Renal cortex interstitium (tissue), 11 donors: ENCODE measurements around the gene MDK. TPM values are rescaled to one million over a fixed set of nuclear protein-coding genes. Genes with fewer than 3 reads are reported as not detected.
"Not testable (repeated sequence)": the region's sequence is repeated elsewhere in the genome, so short reads cannot be mapped to it uniquely, and the experiment has no call there.

Experiments used
- DNase-seq, 11 donors: peaks; one replicate each; pipeline ENCODE4 v3.0.0-alpha.2; 2013; ENCODE audit warnings: low read depth in 9 of 11, low spot score in 4 of 11; ENCODE audit errors: extremely low read depth in 1 of 11
- polyA plus RNA-seq, 3 donors: library from polyadenylated mRNA; unstranded; fragments of 120-200 nt; gene quantifications; one replicate each; pipeline ENCODE4 v1.2.1, GENCODE V29; 2013; ENCODE audit not compliant: insufficient read length in 3 of 3

MDK gene
- polyA plus RNA-seq, 3 donors: 660 to 1,040 (median 819) TPM

- no peak for DNase-seq
Observed at GRCh38 chr11:46360878-46361277, 20.6 kb upstream of the MDK start.

DNA sequence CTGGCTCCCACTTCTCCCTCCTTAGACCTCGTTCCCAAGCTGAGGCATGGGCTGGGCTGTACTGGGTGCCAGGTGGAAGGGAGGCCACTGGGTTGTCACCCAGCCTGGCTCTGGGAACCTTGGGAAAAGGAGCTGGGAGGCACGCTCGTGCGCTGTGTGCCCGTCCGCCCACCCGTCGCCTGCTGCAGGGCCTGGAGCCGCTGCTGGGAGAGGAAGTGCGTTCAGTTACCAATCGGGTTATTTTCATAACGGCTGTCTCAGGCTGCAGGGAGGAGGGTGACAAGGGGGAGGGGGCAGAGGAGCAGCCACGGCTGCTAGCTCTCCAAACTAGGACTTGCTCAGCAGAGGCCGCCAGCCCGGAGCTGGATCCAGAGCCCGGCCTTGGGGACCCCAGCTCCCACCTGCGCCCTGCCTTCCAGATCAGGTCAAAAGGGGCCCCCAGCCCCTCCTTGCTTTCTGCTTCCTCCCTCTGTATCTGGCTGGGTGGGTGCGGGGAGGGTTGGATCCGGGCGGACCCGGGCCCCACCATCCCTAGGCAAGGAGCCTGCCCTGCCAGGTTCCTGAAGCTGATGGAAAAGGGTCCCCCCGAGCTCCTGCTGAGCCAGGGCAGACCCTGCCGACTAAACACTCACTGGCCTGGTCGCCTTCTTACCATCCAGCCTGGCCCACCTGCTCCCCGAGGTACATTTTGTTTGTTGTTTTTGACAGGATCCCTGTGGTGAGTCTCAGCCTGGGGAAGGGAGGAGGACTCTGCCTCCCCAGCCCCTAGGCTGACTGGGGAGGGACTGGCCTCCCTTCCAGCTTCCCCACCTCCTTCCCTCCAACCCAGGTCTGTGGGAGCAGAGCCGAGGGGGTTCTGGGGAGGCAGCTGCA, 19.9 kb upstream of the MDK start:
- DNase-seq: peak in 2 of 11 donors; percentile 59 to 71

GRCh38 chr11:46362156-46363030, 19.1 kb upstream of the MDK start:
- DNase-seq: no peak

DNA sequence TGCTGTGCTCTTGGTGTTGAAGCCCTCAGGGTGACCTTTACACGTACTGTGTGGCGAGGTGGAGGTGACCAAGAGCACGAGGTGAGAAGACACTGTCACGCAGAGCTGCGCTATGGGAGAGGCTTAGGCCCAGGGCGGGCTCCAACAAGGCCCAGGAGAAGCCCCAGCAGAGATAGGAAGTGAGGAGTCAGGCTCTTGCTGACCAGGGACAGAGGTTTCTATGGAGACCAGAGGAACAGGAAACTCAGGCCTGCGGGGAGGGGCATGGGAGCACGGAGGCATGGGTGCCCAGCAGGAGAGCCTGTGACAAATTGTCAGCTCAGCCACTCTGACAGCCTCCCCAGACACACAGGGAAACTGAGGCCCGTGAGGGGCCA, 18.4 kb upstream of the MDK start:
- no peak for DNase-seq

GRCh38 chr11:46363455-46364005, 17.9 kb upstream of the MDK start:
- DNase-seq: no peak

DNA sequence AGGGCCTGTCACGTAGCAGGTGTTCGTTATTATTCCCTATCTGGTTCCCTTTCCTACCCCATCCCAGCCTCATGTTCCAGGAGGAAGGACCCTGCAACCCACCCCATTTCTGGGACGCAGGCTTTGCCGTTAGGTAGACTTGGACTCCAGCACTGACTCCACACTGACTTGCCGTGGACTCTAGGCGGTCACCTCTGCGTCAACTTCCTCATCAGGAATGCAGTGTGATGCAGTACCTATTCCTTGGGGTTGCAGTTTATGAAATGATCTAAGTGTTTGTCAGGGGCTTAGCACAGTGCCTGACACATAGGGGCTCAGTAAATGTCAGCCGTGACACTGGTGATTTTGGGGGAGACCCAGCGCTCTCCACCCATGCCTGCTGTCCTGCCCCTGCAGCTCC, 17.4 kb upstream of the MDK start:
- DNase-seq: no peak

- DNase-seq: no peak
Observed at GRCh38 chr11:46364791-46365190, 16.7 kb upstream of the MDK start.

GRCh38 chr11:46366260-46366659, 15.2 kb upstream of the MDK start:
- no peak for DNase-seq

DNA sequence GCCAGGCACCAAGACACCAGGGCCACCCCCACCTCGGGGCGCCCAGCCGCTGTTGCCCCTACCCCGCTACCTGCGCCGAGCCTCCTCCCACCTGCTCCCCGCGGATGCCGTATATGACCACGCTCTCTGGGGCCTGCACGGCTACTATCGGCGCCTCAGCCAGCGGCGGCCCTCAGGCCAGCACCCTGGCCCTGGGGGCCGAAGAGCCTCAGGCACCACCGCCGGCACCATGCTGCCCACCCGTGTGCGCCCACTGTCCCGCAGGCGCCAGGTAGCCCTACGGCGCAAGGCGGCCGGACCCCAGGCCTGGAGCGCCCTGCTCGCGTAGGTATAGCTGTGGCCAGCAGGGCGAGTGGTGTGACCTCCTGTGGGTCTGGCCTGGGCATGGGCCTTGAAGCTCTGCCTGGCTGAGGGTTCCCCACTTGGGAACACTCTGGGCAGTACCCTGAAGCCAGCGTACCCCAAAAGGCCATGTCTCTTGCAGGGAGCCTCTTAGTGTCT, 14.8 kb upstream of the MDK start:
- DNase-seq: no peak

DNA sequence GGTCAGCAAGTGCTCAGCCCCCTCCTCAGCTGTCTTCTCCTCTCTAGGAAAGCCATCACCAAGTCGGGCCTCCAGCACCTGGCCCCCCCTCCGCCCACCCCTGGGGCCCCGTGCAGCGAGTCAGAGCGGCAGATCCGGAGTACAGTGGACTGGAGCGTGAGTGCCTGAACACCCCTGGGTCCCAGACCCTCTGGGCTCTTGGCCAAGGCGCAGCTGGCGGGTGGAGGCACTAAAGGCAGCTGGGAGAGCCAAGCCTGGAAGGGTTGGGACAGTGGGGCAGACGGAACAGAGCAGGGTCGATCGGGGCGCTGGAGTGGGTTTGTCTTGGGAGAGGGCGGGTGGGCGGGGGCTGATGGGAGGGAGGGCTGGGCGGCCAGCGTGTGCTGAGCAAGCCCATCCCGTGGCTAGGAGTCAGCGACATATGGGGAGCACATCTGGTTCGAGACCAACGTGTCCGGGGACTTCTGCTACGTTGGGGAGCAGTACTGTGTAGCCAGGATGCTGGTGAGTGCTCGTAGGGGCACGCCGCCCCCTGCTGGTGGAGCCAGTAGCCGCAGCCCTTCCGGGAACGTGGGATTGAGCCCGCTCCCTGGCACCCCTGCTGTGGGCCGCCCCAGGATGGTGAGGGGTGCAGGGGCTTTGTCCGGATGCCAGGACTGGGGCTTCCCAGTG, 14.1 kb upstream of the MDK start:
- DNase-seq: no peak

DNA sequence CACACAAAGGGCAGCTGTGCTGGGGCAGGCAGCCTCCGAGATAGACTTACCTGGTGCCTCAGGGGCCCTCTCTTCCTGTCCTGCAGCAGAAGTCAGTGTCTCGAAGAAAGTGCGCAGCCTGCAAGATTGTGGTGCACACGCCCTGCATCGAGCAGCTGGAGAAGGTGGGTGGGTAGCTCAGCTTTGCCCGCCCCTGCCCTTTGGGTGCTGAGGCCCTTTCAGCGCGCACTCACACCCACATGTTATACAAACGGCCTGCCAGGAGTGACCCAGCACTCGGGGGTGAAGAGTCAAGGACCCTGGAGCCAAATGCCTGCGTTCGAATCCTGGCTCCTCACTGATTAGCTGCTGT, 13.6 kb upstream of the MDK start:
- no peak for DNase-seq

GRCh38 chr11:46369458-46370152, 11.9 kb upstream of the MDK start:
- peak in 3 of 11 donors; percentile 63 to 76 (median 75) for DNase-seq

DNA sequence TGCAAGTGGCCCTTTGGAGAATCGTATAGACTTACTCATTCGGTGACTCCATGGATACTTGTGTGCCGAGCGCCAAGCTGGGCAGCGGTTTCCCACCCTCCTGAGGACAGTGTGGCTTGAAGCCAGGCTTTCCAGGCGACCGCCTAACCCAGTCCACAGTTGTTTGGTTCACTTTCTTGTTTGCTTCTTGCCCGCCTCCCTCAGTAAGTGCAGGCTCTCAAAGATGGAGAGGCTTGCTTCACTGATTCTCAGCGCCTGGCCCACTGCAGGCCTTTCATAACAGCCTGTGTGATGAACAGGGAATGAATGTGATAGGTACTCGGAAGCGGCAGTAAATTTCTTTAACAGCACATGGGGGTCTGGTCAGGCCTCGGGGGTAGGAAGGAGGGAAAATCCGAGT, 11.2 kb upstream of the MDK start:
- DNase-seq: no peak

- not testable (repeated sequence) for DNase-seq
Observed at GRCh38 chr11:46371262-46371661, 10.2 kb upstream of the MDK start.

GRCh38 chr11:46372086-46372485, 9.4 kb upstream of the MDK start:
- DNase-seq: no peak

DNA sequence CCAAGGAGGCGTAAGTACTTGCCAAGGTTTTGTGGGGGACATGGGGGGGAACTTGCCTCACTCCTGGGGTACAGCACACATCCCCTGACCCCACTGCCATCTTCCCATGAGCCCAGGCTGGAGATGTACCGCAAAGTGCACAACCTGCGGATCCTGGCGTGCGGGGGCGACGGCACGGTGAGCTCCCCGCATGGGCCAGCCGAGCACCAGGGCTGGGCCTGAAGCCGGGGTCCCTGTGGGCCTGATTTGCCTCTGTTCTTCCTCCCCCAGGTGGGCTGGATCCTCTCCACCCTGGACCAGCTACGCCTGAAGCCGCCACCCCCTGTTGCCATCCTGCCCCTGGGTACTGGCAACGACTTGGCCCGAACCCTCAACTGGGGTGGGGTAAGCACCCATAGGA, 9.0 kb upstream of the MDK start:
- DNase-seq: not testable (repeated sequence)

DNA sequence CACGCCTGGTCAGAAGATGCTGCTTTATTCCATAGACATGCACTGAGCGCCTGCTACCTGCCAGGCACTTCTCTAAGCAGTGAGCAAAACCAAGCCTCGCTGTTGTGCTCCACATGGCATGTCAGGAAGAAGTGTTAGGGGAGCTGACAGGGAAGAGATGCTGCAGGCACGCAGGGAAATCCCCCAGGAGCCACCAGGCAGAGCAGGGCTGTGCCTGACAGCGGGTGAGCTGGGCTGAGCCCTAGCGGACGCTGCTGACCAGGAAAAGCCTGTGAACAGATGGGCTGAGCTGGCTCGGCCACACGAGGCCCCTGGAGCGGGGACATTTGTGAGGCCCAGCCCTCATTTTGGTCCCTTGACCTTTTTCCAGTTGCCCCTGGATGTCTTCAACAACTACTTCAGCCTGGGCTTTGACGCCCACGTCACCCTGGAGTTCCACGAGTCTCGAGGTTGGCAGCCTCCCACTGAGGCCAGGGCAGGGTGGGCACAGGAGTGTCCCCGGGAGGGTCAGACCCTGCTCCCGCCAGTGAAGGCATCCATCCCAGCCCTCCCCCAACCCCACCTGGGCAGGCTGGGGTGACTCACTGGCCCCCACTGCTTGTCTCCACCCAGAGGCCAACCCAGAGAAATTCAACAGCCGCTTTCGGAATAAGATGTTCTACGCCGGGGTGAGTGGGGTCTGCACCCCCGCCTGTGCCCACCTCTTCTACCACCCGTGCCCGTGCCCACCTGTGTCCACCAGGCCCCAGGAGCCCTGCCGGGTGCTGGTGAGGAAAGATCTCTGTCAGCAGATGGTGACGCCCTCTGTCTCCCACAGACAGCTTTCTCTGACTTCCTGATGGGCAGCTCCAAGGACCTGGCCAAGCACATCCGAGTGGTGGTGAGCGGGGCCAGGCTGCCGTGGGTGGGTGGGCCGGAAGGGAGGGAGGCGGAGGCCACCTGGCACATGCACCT, 7.4 kb upstream of the MDK start:
- no peak for DNase-seq

DNA sequence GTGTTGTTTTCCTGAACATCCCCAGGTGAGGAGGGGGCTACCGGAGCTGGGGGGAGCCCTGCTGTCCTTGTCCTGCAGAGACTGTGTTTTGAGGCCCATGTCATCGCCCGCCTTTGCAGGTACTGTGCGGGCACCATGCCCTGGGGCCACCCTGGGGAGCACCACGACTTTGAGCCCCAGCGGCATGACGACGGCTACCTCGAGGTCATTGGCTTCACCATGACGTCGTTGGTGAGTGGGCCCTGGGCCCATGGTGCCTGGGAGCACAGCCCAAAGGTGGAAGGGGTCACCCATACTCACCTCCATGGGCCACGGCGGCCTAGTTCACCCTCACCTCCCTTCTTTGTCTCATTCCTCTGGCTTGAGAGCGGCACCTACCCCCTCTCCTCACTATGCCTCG, 6.7 kb upstream of the MDK start:
- DNase-seq: no peak
